Measurements from ENCODE around the gene ZDHHC14. TPM values are rescaled to one million over a fixed set of nuclear protein-coding genes. Genes with fewer than 3 reads are reported as not detected.

ZDHHC14 gene
- total RNA-seq, 1 donor from 2014 or later = 15.2 TPM

- no peaks in the 10 kb centered on the region for H3K27me3 ChIP-seq
- no peak overlapping the region for H3K27ac ChIP-seq
- H3K4me1 ChIP-seq = no peaks in the 10 kb centered on the region
- no peaks in the 10 kb centered on the region for H3K9me3 ChIP-seq
- H3K36me3 ChIP-seq = no peaks in the 10 kb centered on the region
- DNase-seq (ENCODE audit: extremely low spot score in 2 of 2) = no peak
- H3K4me3 ChIP-seq = no peak overlapping the region
- intact Hi-C loops (cut with DNase I) = no loop called here
- TF ChIP-seq CTCF (IDR thresholded peaks at IDR 0.05) = no peak
- no peak for TF ChIP-seq POLR2AphosphoS5 (IDR thresholded peaks at IDR 0.05; ENCODE audit: insufficient read depth in 1 of 2, low read depth in 1 of 2)
- TF ChIP-seq POLR2A (IDR thresholded peaks at IDR 0.05) = no peak
These were observed 43.2 kb upstream of the ZDHHC14 start for GRCh38 chr6:157337751-157338150.

GRCh38 chr6:157339432-157339831 lies 41.6 kb upstream of the ZDHHC14 start:
- no peaks in the 10 kb centered on the region for H3K36me3 ChIP-seq
- no peaks in the 10 kb centered on the region for H3K4me1 ChIP-seq
- H3K9me3 ChIP-seq = no peaks in the 10 kb centered on the region
- H3K27ac ChIP-seq = no peak overlapping the region
- no peak overlapping the region for H3K4me3 ChIP-seq
- no peak for DNase-seq (ENCODE audit: extremely low spot score in 2 of 2)
- intact Hi-C loops (cut with DNase I) = no loop called here
- no peaks in the 10 kb centered on the region for H3K27me3 ChIP-seq
- TF ChIP-seq POLR2AphosphoS5 (IDR thresholded peaks at IDR 0.05; ENCODE audit: insufficient read depth in 1 of 2, low read depth in 1 of 2) (no peak), POLR2A (IDR thresholded peaks at IDR 0.05) (no peak), CTCF (IDR thresholded peaks at IDR 0.05) (no peak)

GRCh38 chr6:157343732-157344131 lies 37.3 kb upstream of the ZDHHC14 start:
- DNase-seq (ENCODE audit: extremely low spot score in 2 of 2) = no peak
- Histone ChIP-seq H3K4me1 (no peaks in the 10 kb centered on the region), H3K4me3 (no peak overlapping the region), H3K27me3 (no peaks in the 10 kb centered on the region), H3K36me3 (no peaks in the 10 kb centered on the region), H3K27ac (no peak overlapping the region), H3K9me3 (no peaks in the 10 kb centered on the region)
- intact Hi-C loops (cut with DNase I) = no loop called here
- no peak for TF ChIP-seq CTCF (IDR thresholded peaks at IDR 0.05)
- TF ChIP-seq POLR2AphosphoS5 (IDR thresholded peaks at IDR 0.05; ENCODE audit: insufficient read depth in 1 of 2, low read depth in 1 of 2) = no peak
- no peak for TF ChIP-seq POLR2A (IDR thresholded peaks at IDR 0.05)

GRCh38 chr6:157346373-157346772 lies 34.6 kb upstream of the ZDHHC14 start:
- intact Hi-C loops (cut with DNase I) = no loop called here
- TF ChIP-seq POLR2AphosphoS5 (IDR thresholded peaks at IDR 0.05; ENCODE audit: insufficient read depth in 1 of 2, low read depth in 1 of 2) (no peak), POLR2A (IDR thresholded peaks at IDR 0.05) (no peak)
- Histone ChIP-seq H3K27me3 (no peaks in the 10 kb centered on the region), H3K36me3 (no peaks in the 10 kb centered on the region), H3K4me3 (no peak overlapping the region), H3K4me1 (no peaks in the 10 kb centered on the region), H3K27ac (no peak overlapping the region), H3K9me3 (no peaks in the 10 kb centered on the region)
- DNase-seq (ENCODE audit: extremely low spot score in 2 of 2) = no peak

GRCh38 chr6:157358287-157358686 lies 22.7 kb upstream of the ZDHHC14 start:
- no peak for TF ChIP-seq POLR2A (IDR thresholded peaks at IDR 0.05)
- TF ChIP-seq POLR2AphosphoS5 (IDR thresholded peaks at IDR 0.05; ENCODE audit: insufficient read depth in 1 of 2, low read depth in 1 of 2) = no peak
- TF ChIP-seq CTCF (IDR thresholded peaks at IDR 0.05) = no peak
- Histone ChIP-seq H3K36me3 (no peaks in the 10 kb centered on the region), H3K9me3 (no peaks in the 10 kb centered on the region), H3K4me3 (no peak overlapping the region), H3K4me1 (no peaks in the 10 kb centered on the region), H3K27me3 (no peaks in the 10 kb centered on the region), H3K27ac (no peak overlapping the region)
- intact Hi-C loops (cut with DNase I) = no loop called here
- DNase-seq (ENCODE audit: extremely low spot score in 2 of 2) = no peak

All from vagina (tissue), 2 donors.